Stimulated activated naive CD8-positive, alpha-beta T cell treated with anti-CD3 and anti-CD28 coated beads, Interleukin-15, Interleukin-2, amounts not matched to agents 100 ng/mL and 50 ng/mL, for 24 hours (primary cell): Measurements from ENCODE around the gene EYS.

ENCODE experiments used
- H3K27ac Mint-ChIP-seq: one replicate; pipeline ENCODE4 v1.8.0; 2021; ENCODE audit warnings: mild to moderate bottlenecking, mixed read lengths
- H3K27me3 Mint-ChIP-seq: one replicate; pipeline ENCODE4 v1.8.0; 2021; ENCODE audit warnings: mixed read lengths
- H3K36me3 Mint-ChIP-seq: one replicate; pipeline ENCODE4 v1.8.0; 2021; ENCODE audit warnings: low read depth, mixed read lengths
- H3K4me1 Mint-ChIP-seq: one replicate; pipeline ENCODE4 v1.8.0; 2021; ENCODE audit warnings: low read depth, mixed read lengths
- H3K4me3 Mint-ChIP-seq: one replicate; pipeline ENCODE4 v1.8.0; 2021; ENCODE audit warnings: mild to moderate bottlenecking, mixed read lengths
- H3K9me3 Mint-ChIP-seq: one replicate; pipeline ENCODE4 v1.8.0; 2021; ENCODE audit warnings: mixed read lengths

Gene EYS

GRCh38 chr6:63673692-63674091 is 2033.3 kb downstream of the EYS start:
- no peaks in the 10 kb centered on the region for H3K27me3 Mint-ChIP-seq
- no peaks in the 10 kb centered on the region for H3K9me3 Mint-ChIP-seq
- peaks cover 17% of the 10 kb centered on the region for H3K36me3 Mint-ChIP-seq
- H3K4me1 Mint-ChIP-seq: peaks cover 22% of the 10 kb centered on the region
- no peak overlapping the region for H3K4me3 Mint-ChIP-seq
- no peak overlapping the region for H3K27ac Mint-ChIP-seq

- Mint-ChIP-seq H3K27me3 (no peaks in the 10 kb centered on the region), H3K36me3 (peaks cover 14% of the 10 kb centered on the region), H3K9me3 (no peaks in the 10 kb centered on the region), H3K27ac (no peak overlapping the region), H3K4me3 (no peak overlapping the region), H3K4me1 (peaks cover 24% of the 10 kb centered on the region)
Observed at GRCh38 chr6:63672582-63673129, 2034.4 kb downstream of the EYS start.

- Mint-ChIP-seq H3K27ac (no peak overlapping the region), H3K4me3 (no peak overlapping the region)
Observed at GRCh38 chr6:63671098-63671754, 2035.8 kb downstream of the EYS start.

More at GRCh38 chr6:63671098-63671754, 2035.8 kb downstream of the EYS start:
- Mint-ChIP-seq H3K4me1 (peaks cover 30% of the 10 kb centered on the region), H3K9me3 (no peaks in the 10 kb centered on the region), H3K36me3 (peaks cover 14% of the 10 kb centered on the region), H3K27me3 (no peaks in the 10 kb centered on the region)
